ENCODE results near the gene VRTN.

Gene VRTN

GRCh38 chr14:74348241-74348734, at the start of gene VRTN:
VRTN (plus strand) TSS chr14:74348471; CDS start chr14:74356784, 8,313 bp downstream.
- no peak for DNase-seq (ENCODE audit: extremely low read depth, low read depth)
- TF ChIP-seq CTCF (IDR thresholded peaks at IDR 0.05; ENCODE audit: low read depth, low read length) = no peak

DNA sequence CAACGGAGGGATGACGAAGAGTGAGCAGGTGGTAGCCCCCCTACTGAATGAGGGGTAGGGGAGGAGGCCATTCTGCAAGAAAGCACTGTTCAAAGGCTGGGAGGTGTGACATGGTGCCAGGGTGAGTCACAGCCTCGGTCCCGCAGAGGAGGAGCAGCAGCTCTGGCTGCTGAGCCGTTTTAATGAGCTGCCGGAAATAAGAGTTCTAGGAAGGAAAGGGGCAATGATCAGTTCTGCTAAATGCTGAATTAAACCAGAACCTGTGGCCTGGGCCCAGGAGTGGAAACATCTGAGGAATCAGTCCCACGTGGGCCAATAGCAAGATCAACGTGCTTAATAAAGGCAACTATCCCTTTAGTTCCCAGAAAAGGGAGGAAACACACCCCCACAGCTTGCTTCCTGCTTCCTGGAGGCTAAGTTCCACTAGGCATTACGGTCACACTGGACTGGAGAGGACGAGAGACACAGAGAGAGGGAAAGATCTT, 49.2 kb upstream of the VRTN start:
- no peak for TF ChIP-seq CTCF (IDR thresholded peaks at IDR 0.05; ENCODE audit: low read depth, low read length)
- DNase-seq (ENCODE audit: extremely low read depth, low read depth) = no peak

GRCh38 chr14:74301594-74302151, 46.6 kb upstream of the VRTN start:
- DNase-seq (ENCODE audit: extremely low read depth, low read depth) = no peak
- no peak for TF ChIP-seq CTCF (IDR thresholded peaks at IDR 0.05; ENCODE audit: low read depth, low read length)

- peak; percentile 12 for DNase-seq (ENCODE audit: extremely low read depth, low read depth)
- peak; percentile 48 for TF ChIP-seq CTCF (IDR thresholded peaks at IDR 0.05; ENCODE audit: low read depth, low read length)
These were observed 46.1 kb upstream of the VRTN start for GRCh38 chr14:74302152-74302628.

GRCh38 chr14:74302634-74303569, 45.4 kb upstream of the VRTN start, which contains the start of gene ABCD4:
ABCD4 (minus strand) TSS chr14:74302934; CDS start chr14:74302912, 22 bp downstream.
- DNase-seq (ENCODE audit: extremely low read depth, low read depth) = peak; percentile 75
- peak; percentile 57 for TF ChIP-seq CTCF (IDR thresholded peaks at IDR 0.05; ENCODE audit: low read depth, low read length)

DNA sequence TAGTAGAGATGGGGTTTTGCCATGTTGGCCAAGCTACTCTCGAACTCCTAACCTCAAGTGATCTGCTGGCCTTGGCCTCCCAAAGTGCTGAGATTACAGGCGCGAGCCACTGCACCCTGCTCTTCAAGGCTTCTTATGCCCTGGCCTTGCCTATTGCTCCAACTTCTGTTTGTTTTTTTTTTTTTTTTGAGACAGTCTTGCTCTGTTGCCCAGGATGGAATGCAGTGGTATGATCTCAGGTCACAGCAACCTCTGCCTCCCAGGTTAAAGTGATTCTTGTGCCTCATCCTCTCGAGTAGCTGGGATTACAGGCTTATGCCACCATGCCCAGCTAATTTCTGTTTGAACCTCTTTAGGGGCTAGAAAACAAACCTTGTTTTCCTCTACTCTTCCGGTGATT, 39.6 kb upstream of the VRTN start:
- no peak for DNase-seq (ENCODE audit: extremely low read depth, low read depth)
- no peak for TF ChIP-seq CTCF (IDR thresholded peaks at IDR 0.05; ENCODE audit: low read depth, low read length)
